Measurements from ENCODE around the gene ADAP1. TPM values are rescaled to one million over a fixed set of nuclear protein-coding genes. Genes with fewer than 3 reads are reported as not detected.
A peak's percentile ranks its signal among the peaks of the same experiment; 100 is the strongest.

The ADAP1 gene
- total and polyA plus RNA-seq, 2 of the 13 experiments (the other 11 are each of a cell fraction or from before 2014, with no cell fraction given): 10.5 to 24.6 TPM

- TF ChIP-seq ZNF451 (CRISPR knock-in tag; IDR thresholded peaks at IDR 0.05) (no peak), CENPT (CRISPR knock-in tag; IDR thresholded peaks at IDR 0.05; ENCODE audit: low read depth) (no peak), PAXIP1 (CRISPR knock-in tag; conservative IDR thresholded peaks at IDR 0.05) (0 out of 2 replicates have a peak, but pooled peaks have one; percentile 22), TGIF2 (CRISPR knock-in tag; IDR thresholded peaks at IDR 0.05) (no peak), CREM (IDR thresholded peaks at IDR 0.05) (0 out of 2 replicates have a peak, but pooled peaks have one; percentile 31), CREM (CRISPR knock-in tag; IDR thresholded peaks at IDR 0.05) (no peak), ZNF18 (CRISPR knock-in tag; IDR thresholded peaks at IDR 0.05; ENCODE audit: insufficient replicate concordance) (no peak), ZNF17 (CRISPR knock-in tag; IDR thresholded peaks at IDR 0.05) (no peak), PHF8 (CRISPR knock-in tag; IDR thresholded peaks at IDR 0.05) (peak; percentile 18; the same call in 1 of the 2 replicates), RERE (CRISPR knock-in tag; IDR thresholded peaks at IDR 0.05; ENCODE audit: low read depth) (no peak), HDAC1 (CRISPR knock-in tag; IDR thresholded peaks at IDR 0.05) (peak; percentile 59), ZNF761 (CRISPR knock-in tag; conservative IDR thresholded peaks at IDR 0.05) (no peak), MAFK (conservative IDR thresholded peaks at IDR 0.05 in 1 of 2, IDR thresholded peaks at IDR 0.05 in 1 of 2; ENCODE audit: low read length in 2 of 2) (no peak), FOXA1 (IDR thresholded peaks at IDR 0.05) (no peak), FOXA1 (CRISPR knock-in tag; IDR thresholded peaks at IDR 0.05) (peak; percentile 31; the same call in 1 of the 2 replicates)
Measured at GRCh38 chr7:990933-991728, 36.7 kb upstream of the ADAP1 start (continued).
